HepG2 (cell line): Measurements from ENCODE around the gene TRAPPC4. TPM values are rescaled to one million over a fixed set of nuclear protein-coding genes. Genes with fewer than 3 reads are reported as not detected.

Experiments
- ATAC-seq: fragments of 200-7000 bp; cut with Tn5 transposase; 3 replicates; pipeline ENCODE4 v1.9.1; 2020; ENCODE audit warnings: mild to moderate bottlenecking, moderate library complexity
- BruUV-seq: library from RNA; stranded (reverse); fragments of 400-500 nt; replicated peaks from 2 replicates; lab custom pipeline; 2021; lab: Mats Ljungman, UMichigan
- CTCF ChIA-PET: fragments of 300-600 bp; formaldehyde crosslinking; extraction: SDS; loops from one replicate; lab custom pipeline; 2021; ENCODE audit warnings: low total read pairs, inconsistent platforms, low intra/inter-chr PET ratio; lab: Yijun Ruan, JAX
- POLR2A ChIA-PET: fragments of 350-600 bp; sonication (Branson Sonifier 250); formaldehyde crosslinking; loops from one replicate; lab custom pipeline; 2020; ENCODE audit warnings: antibody characterized with exemption, inconsistent platforms; lab: Yijun Ruan, JAX
- DNase-seq: peaks from one replicate; pipeline ENCODE4 v3.0.0-alpha.2; 2015; ENCODE audit warnings: low spot score
- FAIRE-seq: peaks from 3 replicates; lab custom pipeline; 2011; peaks lifted over from hg19 to GRCh38; lab: Jason Lieb, UNC
- H2AFZ ChIP-seq: one replicate; pipeline ENCODE4 v1.6.1; 2011; ENCODE audit warnings: low read length, inconsistent platforms
- H3K27ac ChIP-seq: fragments of 300-600 bp; 3 replicates; pipeline ENCODE4 v1.8.0; 2011; ENCODE audit warnings: mixed run types, mild to moderate bottlenecking, mixed read lengths, low read length, inconsistent platforms; ENCODE audit not compliant: insufficient read depth; ENCODE audit errors: extremely low read length
- H3K27me3 ChIP-seq, 2 experiments: fragments of 200-600 bp in 1 of 2; 2 replicates in 1 of 2; 3 replicates in 1 of 2; pipeline versions ENCODE4 v1.6.0 to v1.8.0; 2011; ENCODE audit warnings: low read length in 2 of 2, mild to moderate bottlenecking in 2 of 2, moderate library complexity in 2 of 2, inconsistent platforms in 1 of 2; ENCODE audit not compliant: insufficient read depth in 2 of 2, control insufficient read depth in 1 of 2
- H3K36me3 ChIP-seq, 2 experiments: fragments of 200-600 bp in 1 of 2; replicated peaks in 1 of 2; 2 replicates in 1 of 2; 3 replicates in 1 of 2; pipeline versions ENCODE4 v1.5.1 to v1.8.0; 2011; ENCODE audit warnings: low read length in 2 of 2, inconsistent platforms in 1 of 2; ENCODE audit not compliant: insufficient read depth in 2 of 2, control insufficient read depth in 1 of 2
- H3K4me1 ChIP-seq: 2 replicates; pipeline ENCODE4 v1.5.1; 2012; ENCODE audit warnings: low read length, inconsistent platforms; ENCODE audit not compliant: insufficient read depth
- H3K4me2 ChIP-seq: 2 replicates; pipeline ENCODE4 v1.6.0; 2011; ENCODE audit warnings: low read depth, low read length, inconsistent platforms
- H3K4me3 ChIP-seq, 3 experiments: fragments of 200-600 bp in 1 of 3; sonication (generic), shearing (Covaris generic) in 1 of 3; replicated peaks in 1 of 3; 2 replicates each; pipeline ENCODE4 v1.5.1; 2011 to 2016; ENCODE audit warnings: low read length in 3 of 3, inconsistent platforms in 2 of 3, low read depth in 2 of 3, mild to moderate bottlenecking in 2 of 3, control low read depth in 1 of 3, mixed read lengths in 1 of 3; ENCODE audit not compliant: insufficient read depth in 1 of 3
- H3K79me2 ChIP-seq: one replicate; pipeline ENCODE4 v1.6.1; 2011; ENCODE audit warnings: low read length, inconsistent platforms; ENCODE audit not compliant: insufficient read depth
- H3K9ac ChIP-seq: 2 replicates; pipeline ENCODE4 v1.6.0; 2011; ENCODE audit warnings: mild to moderate bottlenecking, low read depth, low read length, inconsistent platforms; ENCODE audit not compliant: insufficient read depth
- H3K9me3 ChIP-seq: 2 replicates; pipeline ENCODE4 v1.5.1; 2012; ENCODE audit warnings: mild to moderate bottlenecking, low read length
- H4K20me1 ChIP-seq: 2 replicates; pipeline ENCODE4 v1.6.0; 2011; ENCODE audit warnings: inconsistent platforms, mild to moderate bottlenecking, low read length, moderate library complexity; ENCODE audit not compliant: insufficient read depth
- ESRRA ChIP-seq: sonication (generic); formaldehyde crosslinking; IDR thresholded peaks from 2 replicates; pipeline ENCODE4 v1.5.1; 2020; ENCODE audit warnings: mild to moderate bottlenecking, low read depth, missing genetic modification reagents
- FOXA3 ChIP-seq: IDR thresholded peaks from 2 replicates; pipeline ENCODE4 v1.6.1; 2016; ENCODE audit warnings: missing genetic modification reagents, missing compliant biosample characterization
- HINFP ChIP-seq: sonication (generic); formaldehyde crosslinking; IDR thresholded peaks from 2 replicates; pipeline ENCODE4 v1.4.0; 2020; ENCODE audit warnings: low read depth, mild to moderate bottlenecking, missing genetic modification reagents
- PAXIP1 ChIP-seq: sonication (generic); formaldehyde crosslinking; conservative IDR thresholded peaks from 2 replicates; pipeline ENCODE4 v1.4.0; 2020; ENCODE audit warnings: mild to moderate bottlenecking, missing genetic modification reagents, moderate library complexity
- ZNF460 ChIP-seq: sonication (generic); formaldehyde crosslinking; IDR thresholded peaks from 2 replicates; pipeline ENCODE4 v1.5.1; 2020; ENCODE audit warnings: missing genetic modification reagents, mild to moderate bottlenecking, borderline replicate concordance
- ZNF749 ChIP-seq: sonication (generic); formaldehyde crosslinking; IDR thresholded peaks from 2 replicates; pipeline ENCODE4 v1.8.0; 2022; ENCODE audit warnings: mild to moderate bottlenecking, missing genetic modification reagents, moderate library complexity, borderline replicate concordance
- WGBS: methylation state at CpG from one replicate; pipeline ENCODE4 v1.1.6; 2017; ENCODE audit warnings: low lambda C conversion rate; 5-methylcytosine and 5-hydroxymethylcytosine counted together
- in situ Hi-C: cut with HindIII; loops from 2 replicates; pipeline ENCODE4 v1.10.0; 2017; ENCODE audit warnings: low pct_unique_long_range_greater_than_20kb; ENCODE audit not compliant: extremely low pct_ligation_motif_present
- intact Hi-C: fragments of 100-400 bp; cut with micrococcal nuclease; formaldehyde crosslinking; loops from one replicate; pipeline ENCODE4 v1.10.0; 2022; ENCODE audit not compliant: unreplicated experiment
- polyA plus RNA-seq, 8 experiments: library from polyadenylated mRNA; depleted of rRNA in 3 of 8; stranded (reverse) in 7 of 8; unstranded in 1 of 8; fragments of >200 nt; fragmentation: Illumina TruSeq in 4 of 8; extraction: Trizol in 4 of 8; gene quantifications; 2 replicates each; pipeline versions ENCODE4 v1.2.1 to v1.2.3, GENCODE V29; 2011 to 2016; ENCODE audit warnings: low read depth in 4 of 8, missing spikeins in 1 of 8, mixed read lengths in 1 of 8; ENCODE audit not compliant: insufficient read depth in 1 of 8
- total RNA-seq, 5 experiments: library from RNA; depleted of rRNA; stranded (reverse); fragments of >200 nt; fragmentation: Illumina TruSeq; extraction: Trizol; gene quantifications; 2 replicates each; pipeline ENCODE4 v1.2.3, GENCODE V29; 2016; ENCODE audit warnings: low read depth in 1 of 5

The TRAPPC4 gene
- total and polyA plus RNA-seq, 2 of the 13 experiments (the other 11 are each of a cell fraction or from before 2014, with no cell fraction given): 97.4 to 140 TPM

GRCh38 chr11:118973985-118974384, 44.6 kb upstream of the TRAPPC4 start (continued):
- TF ChIP-seq FOXA3 (no peak), ESRRA (CRISPR knock-in tag) (no peak), ZNF749 (CRISPR knock-in tag) (no peak), PAXIP1 (CRISPR knock-in tag) (no peak)
- TF ChIP-seq, all 625 proteins: peak for 0

DNA sequence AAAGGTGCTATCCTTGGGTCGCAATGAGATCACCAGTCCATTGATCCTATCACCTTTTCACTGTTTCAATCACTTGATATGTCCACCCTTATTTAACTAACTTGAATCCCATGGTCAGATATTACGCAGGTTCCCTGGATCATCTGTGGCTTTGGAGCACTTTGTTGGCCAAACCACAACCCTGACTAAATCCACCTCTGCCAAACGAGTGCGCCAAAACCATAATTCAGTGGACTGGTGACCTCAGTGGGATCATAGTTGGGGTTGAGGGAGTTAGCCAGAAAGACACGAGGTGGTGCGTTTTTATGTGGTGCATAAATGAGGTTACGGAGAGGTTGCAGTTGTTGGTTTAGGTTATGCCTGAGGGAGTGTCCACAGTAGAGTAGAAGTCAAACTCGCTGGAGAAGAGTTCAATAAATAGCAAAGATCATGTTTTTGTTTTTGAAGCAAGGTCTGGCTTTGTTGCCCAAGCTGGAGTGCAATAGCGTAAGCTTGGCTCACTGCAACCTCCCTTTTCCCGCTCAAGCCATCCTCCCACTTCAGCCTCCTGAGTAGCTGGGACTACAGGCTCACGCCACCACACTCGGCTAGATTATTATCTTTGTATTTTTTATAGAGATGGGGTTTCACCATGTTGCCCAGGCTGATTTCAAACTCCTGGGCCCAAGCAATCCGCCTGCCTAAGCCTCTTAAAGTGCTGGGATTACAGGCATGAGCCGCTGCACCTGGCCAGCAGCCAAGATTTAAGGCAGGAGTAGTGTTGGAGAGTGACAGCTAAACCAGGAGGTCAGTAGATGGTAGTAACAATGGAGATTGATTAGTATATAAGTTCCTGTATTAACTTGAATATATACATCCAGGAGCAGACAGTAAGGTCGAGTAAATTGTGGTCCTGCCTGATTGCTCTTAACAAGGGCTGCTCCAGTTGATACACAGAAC, 42.5 kb upstream of the TRAPPC4 start:
- in situ Hi-C loops (no loop called here), intact Hi-C loops (no loop called here)
- Histone ChIP-seq H3K79me2 (no peaks in the 10 kb centered on the region), H3K27ac (no peak overlapping the region), H3K4me2 (no peak overlapping the region), H3K4me3 (no peak overlapping the region), H3K4me1 (no peaks in the 10 kb centered on the region), H2AFZ (no peak overlapping the region), H3K9me3 (no peaks in the 10 kb centered on the region), H3K9ac (no peak overlapping the region), H3K36me3 (no peaks in the 10 kb centered on the region), H4K20me1 (no peaks in the 10 kb centered on the region), H3K27me3 (peaks cover 0 to 20% of the 10 kb centered on the region in 2 experiments; a peak in 2 of 5 replicates)
- FAIRE-seq: no peak
- BruUV-seq: no TSS peak
- POLR2A ChIA-PET: no interaction called here
- 44% methylated on average over 15 of the region's 15 CpGs for WGBS
- CTCF ChIA-PET: no interaction called here
- TF ChIP-seq HINFP (no peak), ZNF460 (CRISPR knock-in tag) (peak; percentile 80)
- no peak for ATAC-seq
- no peak for DNase-seq
